ENCODE results near the gene QRSL1. TPM values are rescaled to one million over a fixed set of nuclear protein-coding genes. Genes with fewer than 3 reads are reported as not detected.

Gene QRSL1
- total RNA-seq, 1 experiment from 2014 or later = 18.4 TPM

- Histone ChIP-seq H3K27ac (ENCODE audit: low read length) (no peak overlapping the region), H3K9me3 (ENCODE audit: control insufficient read depth, insufficient read depth, low read depth, low read length) (no peaks in the 10 kb centered on the region), H3K4me1 (ENCODE audit: control insufficient read depth, insufficient read depth, low read length) (no peaks in the 10 kb centered on the region), H3K36me3 (ENCODE audit: control insufficient read depth, insufficient read depth, low read length) (peaks cover 3% of the 10 kb centered on the region; the same call in 1 of the 2 replicates), H3K27me3 (ENCODE audit: control insufficient read depth, insufficient read depth, low read length) (no peaks in the 10 kb centered on the region), H3K4me3 (ENCODE audit: low read depth in 2 of 2, low read length in 2 of 2) (no peak overlapping the region)
- ATAC-seq (no peak), DNase-seq (ENCODE audit: low read depth, low spot score) (no peak)
- intact Hi-C loops (cut with micrococcal nuclease; ENCODE audit: unreplicated experiment) = no loop called here
- TF ChIP-seq CTCF (IDR thresholded peaks at IDR 0.05) = no peak
- no peak for TF ChIP-seq SIN3A (IDR thresholded peaks at IDR 0.05; ENCODE audit: borderline replicate concordance, insufficient read depth, low read depth, low read length)
- TF ChIP-seq POLR2AphosphoS5 (IDR thresholded peaks at IDR 0.05; ENCODE audit: low read depth, low read length) = no peak
- no peak for TF ChIP-seq TCF7L2 (IDR thresholded peaks at IDR 0.05; ENCODE audit: low read depth, low read length)
- TF ChIP-seq REST (IDR thresholded peaks at IDR 0.05; ENCODE audit: insufficient read depth in 1 of 2, low read depth in 2 of 2, low read length in 1 of 2) = no peak
- ChIA-PET POLR2A (no interaction called here), CTCF (no interaction called here)
- no TSS peak for BruUV-seq (replicated peaks)
- in situ Hi-C loops (cut with HindIII; ENCODE audit: low pct_unique_long_range_greater_than_20kb, low sequenced_read_pairs) = no loop called here
Observed at GRCh38 chr6:106637051-106637716, 7.8 kb downstream of the QRSL1 start.

GRCh38 chr6:106637717-106638341 lies 8.5 kb downstream of the QRSL1 start:
- CTCF ChIA-PET = no interaction called here
- H3K4me1 ChIP-seq (ENCODE audit: control insufficient read depth, insufficient read depth, low read length) = no peaks in the 10 kb centered on the region
- intact Hi-C loops (cut with micrococcal nuclease; ENCODE audit: unreplicated experiment) (no loop called here), in situ Hi-C loops (cut with HindIII; ENCODE audit: low pct_unique_long_range_greater_than_20kb, low sequenced_read_pairs) (no loop called here)
- no peaks in the 10 kb centered on the region for H3K9me3 ChIP-seq (ENCODE audit: control insufficient read depth, insufficient read depth, low read depth, low read length)
- H3K36me3 ChIP-seq (ENCODE audit: control insufficient read depth, insufficient read depth, low read length) = peaks cover 3% of the 10 kb centered on the region; the same call in 1 of the 2 replicates
- H3K27me3 ChIP-seq (ENCODE audit: control insufficient read depth, insufficient read depth, low read length) = no peaks in the 10 kb centered on the region
- no peak overlapping the region for H3K4me3 ChIP-seq (ENCODE audit: low read depth in 2 of 2, low read length in 2 of 2)
- DNase-seq (ENCODE audit: low read depth, low spot score) = no peak
- no peak for ATAC-seq
- no TSS peak for BruUV-seq (replicated peaks)
- POLR2A ChIA-PET = no interaction called here
- no peak overlapping the region for H3K27ac ChIP-seq (ENCODE audit: low read length)
- TF ChIP-seq POLR2AphosphoS5 (IDR thresholded peaks at IDR 0.05; ENCODE audit: low read depth, low read length) (no peak), CTCF (IDR thresholded peaks at IDR 0.05) (no peak), TCF7L2 (IDR thresholded peaks at IDR 0.05; ENCODE audit: low read depth, low read length) (no peak), REST (IDR thresholded peaks at IDR 0.05; ENCODE audit: insufficient read depth in 1 of 2, low read depth in 2 of 2, low read length in 1 of 2) (no peak), SIN3A (IDR thresholded peaks at IDR 0.05; ENCODE audit: borderline replicate concordance, insufficient read depth, low read depth, low read length) (no peak)
